Endothelial cell of umbilical vein (primary cell): ENCODE data around the gene SLC5A11.

ENCODE experiments used
- CTCF ChIP-seq, 2 donors: IDR thresholded peaks; 1 replicate in 1 of 2; 2 replicates in 1 of 2; pipeline ENCODE4 v1.5.1; 2011; ENCODE audit warnings: low read length in 2 of 2, mild to moderate bottlenecking in 2 of 2, moderate library complexity in 2 of 2, control low read depth in 1 of 2, inconsistent platforms in 1 of 2, low read depth in 1 of 2; ENCODE audit not compliant: insufficient read depth in 1 of 2; ENCODE audit errors: extremely low read depth in 1 of 2
- JUN ChIP-seq: IDR thresholded peaks from 2 replicates; pipeline ENCODE4 v1.6.1; 2011; ENCODE audit warnings: borderline replicate concordance, low read depth; ENCODE audit not compliant: insufficient read length, insufficient read depth
- MAX ChIP-seq: IDR thresholded peaks from 2 replicates; pipeline ENCODE4 v1.6.1; 2011; ENCODE audit not compliant: insufficient read depth, insufficient read length
- POLR2A ChIP-seq: IDR thresholded peaks from 2 replicates; pipeline ENCODE4 v1.6.1; 2012; ENCODE audit warnings: low read depth, mild to moderate bottlenecking, control low read depth, low read length
- POLR2AphosphoS5 ChIP-seq: IDR thresholded peaks from 2 replicates; pipeline ENCODE4 v1.6.1; 2012; ENCODE audit warnings: low read depth, mild to moderate bottlenecking, control low read depth, low read length, moderate library complexity; ENCODE audit not compliant: insufficient read depth

- TF ChIP-seq POLR2AphosphoS5 (no peak), JUN (no peak), MAX (no peak), CTCF (IDR thresholded peaks at IDR 0.05; ENCODE audit: extremely low read depth in 1 of 2, insufficient read depth in 1 of 2, low read depth in 1 of 2, low read length in 2 of 2) (no peak), POLR2A (no peak)
Observed at GRCh38 chr16:24869033-24869432, 23.3 kb downstream of the SLC5A11 start.
